SH-SY5Y (cell line): Measurements from ENCODE around the gene CELSR1.

Experiments used
- GATA2 ChIP-seq: IDR thresholded peaks from 2 replicates; pipeline ENCODE4 v1.6.1; 2011; ENCODE audit warnings: mild to moderate bottlenecking, low read depth, low read length
- GATA3 ChIP-seq: IDR thresholded peaks from 2 replicates; pipeline ENCODE4 v1.6.1; 2011; ENCODE audit warnings: low read depth, mild to moderate bottlenecking, low read length, moderate library complexity

DNA sequence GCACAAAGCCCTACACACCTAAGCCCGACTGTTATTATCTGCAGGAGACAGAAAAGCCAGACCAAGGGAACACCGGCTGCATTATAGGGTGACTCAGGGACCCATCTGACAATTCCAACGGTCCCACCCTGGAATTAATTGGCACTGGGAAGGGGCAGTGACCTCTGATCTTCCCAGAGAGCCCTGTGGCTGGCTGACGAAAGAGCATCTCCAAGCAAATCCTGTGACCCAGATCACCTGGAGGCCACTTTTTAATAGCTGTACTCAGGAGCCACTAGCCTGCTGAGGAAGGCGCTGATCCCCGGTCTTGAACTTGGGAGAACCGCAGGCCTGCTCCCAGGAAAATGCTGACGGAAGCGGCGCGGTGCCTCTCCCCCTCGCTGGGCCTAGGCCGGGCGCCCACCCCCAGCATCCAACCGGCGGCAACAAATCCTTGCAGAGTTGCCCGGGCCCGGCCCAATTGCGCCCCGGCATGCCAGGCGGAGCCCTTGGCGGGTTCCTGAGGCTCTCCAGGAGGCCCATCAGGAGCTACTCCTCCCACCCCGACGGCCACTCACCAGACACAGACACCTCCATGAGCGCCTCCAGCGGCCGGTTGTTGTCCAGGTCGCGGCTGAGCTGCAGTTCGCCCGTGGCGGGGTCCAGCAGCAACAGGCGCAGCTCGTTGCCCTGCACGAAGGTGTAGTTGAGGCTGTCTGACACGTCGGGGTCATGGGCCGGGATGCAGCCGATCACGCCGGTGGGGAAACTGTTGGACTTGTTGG, 4.2 kb downstream of the CELSR1 start:
- TF ChIP-seq GATA2: no peak
- TF ChIP-seq GATA3: no peak
